PC-3 (cell line): ENCODE measurements around the gene MOB4.
"Not testable (repeated sequence)": the region's sequence is repeated elsewhere in the genome, so short reads cannot be mapped to it uniquely, and the experiment has no call there.

Source experiments
- EZH2 ChIP-seq: fragments of 300-600 bp; sonication (generic); IDR thresholded peaks from one replicate; pipeline ENCODE4 v1.6.1; 2017; ENCODE audit warnings: antibody characterized with exemption, mild to moderate bottlenecking, low read length; ENCODE audit not compliant: unreplicated experiment
- EZH2phosphoT487 ChIP-seq: fragments of 300-600 bp; sonication (generic); IDR thresholded peaks from 2 replicates; pipeline ENCODE4 v1.6.1; 2018; ENCODE audit warnings: mild to moderate bottlenecking, antibody characterized with exemption, low read length, borderline replicate concordance
- TF ChIP-seq, protein P1 (sequence below): fragments of 300-600 bp; sonication (generic); conservative IDR thresholded peaks from 2 replicates; pipeline ENCODE4 v1.5.1; 2017; ENCODE audit warnings: antibody characterized with exemption, low read depth, mild to moderate bottlenecking, low read length

DNA sequence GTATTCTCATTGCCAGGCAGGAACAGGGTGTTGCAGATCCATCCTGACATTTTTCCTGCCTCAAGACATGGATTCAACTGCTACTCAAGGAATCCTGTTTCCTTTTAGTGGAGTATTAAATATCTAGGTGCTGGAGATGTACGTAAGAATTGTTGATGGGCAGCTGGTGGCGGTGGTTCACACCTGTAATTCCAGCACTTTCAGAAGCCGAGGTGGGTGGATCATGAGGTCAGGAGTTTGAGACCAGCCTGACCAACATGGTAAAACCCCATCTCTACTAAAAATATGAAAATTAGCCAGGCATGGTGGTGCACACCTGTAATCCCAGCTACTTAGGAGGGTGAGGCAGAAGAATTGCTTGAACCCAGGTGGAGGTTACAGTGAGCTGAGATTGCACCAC is 31.6 kb upstream of the MOB4 start:
- TF ChIP-seq, protein P1, sequence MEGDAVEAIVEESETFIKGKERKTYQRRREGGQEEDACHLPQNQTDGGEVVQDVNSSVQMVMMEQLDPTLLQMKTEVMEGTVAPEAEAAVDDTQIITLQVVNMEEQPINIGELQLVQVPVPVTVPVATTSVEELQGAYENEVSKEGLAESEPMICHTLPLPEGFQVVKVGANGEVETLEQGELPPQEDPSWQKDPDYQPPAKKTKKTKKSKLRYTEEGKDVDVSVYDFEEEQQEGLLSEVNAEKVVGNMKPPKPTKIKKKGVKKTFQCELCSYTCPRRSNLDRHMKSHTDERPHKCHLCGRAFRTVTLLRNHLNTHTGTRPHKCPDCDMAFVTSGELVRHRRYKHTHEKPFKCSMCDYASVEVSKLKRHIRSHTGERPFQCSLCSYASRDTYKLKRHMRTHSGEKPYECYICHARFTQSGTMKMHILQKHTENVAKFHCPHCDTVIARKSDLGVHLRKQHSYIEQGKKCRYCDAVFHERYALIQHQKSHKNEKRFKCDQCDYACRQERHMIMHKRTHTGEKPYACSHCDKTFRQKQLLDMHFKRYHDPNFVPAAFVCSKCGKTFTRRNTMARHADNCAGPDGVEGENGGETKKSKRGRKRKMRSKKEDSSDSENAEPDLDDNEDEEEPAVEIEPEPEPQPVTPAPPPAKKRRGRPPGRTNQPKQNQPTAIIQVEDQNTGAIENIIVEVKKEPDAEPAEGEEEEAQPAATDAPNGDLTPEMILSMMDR: not testable (repeated sequence)
- not testable (repeated sequence) for TF ChIP-seq EZH2phosphoT487, EZH2
